HEK293 (cell line): ENCODE measurements around the gene HMGB1.

Experiments used
- CTCF ChIA-PET: fragments of 350-600 bp; formaldehyde crosslinking; extraction: SDS; loops from one replicate; lab custom pipeline; 2021; ENCODE audit warnings: antibody characterized with exemption; lab: Yijun Ruan, JAX
- POLR2A ChIA-PET: fragments of 300-600 bp; formaldehyde crosslinking; extraction: SDS; loops from one replicate; lab custom pipeline; 2020; ENCODE audit warnings: antibody characterized with exemption, inconsistent platforms; lab: Yijun Ruan, JAX
- H3K27ac ChIP-seq: fragments of 200-500 bp; sonication (Bioruptor generic); 2 replicates; pipeline ENCODE4 v1.5.1; 2014; ENCODE audit warnings: low read depth, low read length, control low read depth, inconsistent platforms; ENCODE audit errors: extremely low read depth
- H3K36me3 ChIP-seq, 2 experiments: fragments of 200-500 bp in 1 of 2; sonication (Bioruptor generic) in 1 of 2; 1 replicate in 1 of 2; 2 replicates in 1 of 2; pipeline ENCODE4 v1.5.1; 2014 to 2017; ENCODE audit warnings: inconsistent platforms in 2 of 2, low read length in 2 of 2; ENCODE audit not compliant: control insufficient read depth in 2 of 2, insufficient read depth in 1 of 2
- H3K4me1 ChIP-seq: fragments of 200-500 bp; sonication (Bioruptor generic); 2 replicates; pipeline ENCODE4 v1.5.1; 2014; ENCODE audit warnings: mild to moderate bottlenecking, low read length, inconsistent platforms; ENCODE audit not compliant: control insufficient read depth, insufficient read depth
- H3K4me3 ChIP-seq: 2 replicates; pipeline ENCODE4 v1.5.1; 2011; ENCODE audit warnings: low read depth, mild to moderate bottlenecking, control low read depth, low read length, moderate library complexity
- H3K9me3 ChIP-seq: fragments of 200-500 bp; sonication (Bioruptor generic); 2 replicates; pipeline ENCODE4 v1.5.1; 2014; ENCODE audit warnings: low read depth, low read length, inconsistent platforms; ENCODE audit not compliant: control insufficient read depth, insufficient read depth
- FEZF1 ChIP-seq: fragments of 450-650 bp; formaldehyde crosslinking; IDR thresholded peaks from 2 replicates; pipeline ENCODE4 v1.5.1; 2016; ENCODE audit warnings: missing biosample characterization, missing genetic modification characterization
- HOXD13 ChIP-seq: sonication (generic); formaldehyde crosslinking; IDR thresholded peaks from 2 replicates; pipeline ENCODE4 v1.8.0; 2022; ENCODE audit warnings: missing genetic modification reagents, borderline replicate concordance
- PRDM1 ChIP-seq: fragments of 450-650 bp; formaldehyde crosslinking; IDR thresholded peaks from 2 replicates; pipeline ENCODE4; 2016; ENCODE audit warnings: missing biosample characterization, missing genetic modification characterization
- PRDM10 ChIP-seq: fragments of 450-650 bp; formaldehyde crosslinking; IDR thresholded peaks from 2 replicates; pipeline ENCODE4 v1.5.1; 2016; ENCODE audit warnings: missing biosample characterization, missing genetic modification characterization
- TRIM28 ChIP-seq: IDR thresholded peaks from 2 replicates; pipeline ENCODE4 v1.6.1; 2011; ENCODE audit warnings: low read length, control low read depth, borderline replicate concordance
- ZBTB44 ChIP-seq: fragments of 450-650 bp; IDR thresholded peaks from 2 replicates; pipeline ENCODE4 v1.5.1; 2018; ENCODE audit warnings: missing biosample characterization, mild to moderate bottlenecking, missing genetic modification characterization
- ZNF138 ChIP-seq: fragments of 450-650 bp; formaldehyde crosslinking; IDR thresholded peaks from 2 replicates; pipeline ENCODE4 v1.5.1; 2016; ENCODE audit warnings: missing biosample characterization, missing genetic modification characterization, borderline replicate concordance
- ZNF169 ChIP-seq: fragments of 450-650 bp; formaldehyde crosslinking; IDR thresholded peaks from 2 replicates; pipeline ENCODE4 v1.5.1; 2016; ENCODE audit warnings: missing biosample characterization, missing genetic modification characterization
- ZNF175 ChIP-seq: fragments of 450-650 bp; formaldehyde crosslinking; IDR thresholded peaks from 2 replicates; pipeline ENCODE4 v1.5.1; 2016; ENCODE audit warnings: missing biosample characterization, missing genetic modification characterization
- ZNF26 ChIP-seq: fragments of 450-650 bp; formaldehyde crosslinking; IDR thresholded peaks from 2 replicates; pipeline ENCODE4 v1.5.1; 2016; ENCODE audit warnings: missing biosample characterization, missing genetic modification characterization
- ZNF416 ChIP-seq: fragments of 450-650 bp; formaldehyde crosslinking; IDR thresholded peaks from 2 replicates; pipeline ENCODE4 v1.5.1; 2016; ENCODE audit warnings: missing biosample characterization, missing genetic modification characterization
- ZNF426 ChIP-seq: fragments of 450-650 bp; formaldehyde crosslinking; IDR thresholded peaks from 2 replicates; pipeline ENCODE4 v1.5.1; 2017; ENCODE audit warnings: missing biosample characterization, missing genetic modification characterization, mild to moderate bottlenecking, inconsistent platforms, moderate library complexity
- ZNF488 ChIP-seq: fragments of 450-650 bp; formaldehyde crosslinking; IDR thresholded peaks from 2 replicates; pipeline ENCODE4 v1.5.1; 2016; ENCODE audit warnings: missing biosample characterization, missing genetic modification characterization
- ZNF521 ChIP-seq: fragments of 450-650 bp; formaldehyde crosslinking; IDR thresholded peaks from 2 replicates; pipeline ENCODE4 v1.5.1; 2017; ENCODE audit warnings: missing biosample characterization, mild to moderate bottlenecking, missing genetic modification characterization
- ZNF544 ChIP-seq: fragments of 450-650 bp; formaldehyde crosslinking; IDR thresholded peaks from 2 replicates; pipeline ENCODE4 v1.5.0; 2017; ENCODE audit warnings: missing biosample characterization, missing genetic modification characterization
- ZNF561 ChIP-seq: fragments of 450-650 bp; IDR thresholded peaks from 2 replicates; pipeline ENCODE4 v1.5.1; 2018; ENCODE audit warnings: missing biosample characterization, missing genetic modification characterization, borderline replicate concordance
- ZNF785 ChIP-seq: fragments of 450-650 bp; formaldehyde crosslinking; IDR thresholded peaks from 2 replicates; pipeline ENCODE4 v1.5.1; 2016; ENCODE audit warnings: missing biosample characterization, missing genetic modification characterization
- TF ChIP-seq, protein P1 (sequence below): fragments of 450-650 bp; formaldehyde crosslinking; IDR thresholded peaks from 2 replicates; pipeline ENCODE4 v1.5.1; 2016; ENCODE audit warnings: missing biosample characterization, missing genetic modification characterization

The HMGB1 gene

GRCh38 chr13:30442926-30443325 lies 22.8 kb downstream of the HMGB1 start (continued):
- TF ChIP-seq PRDM10 (tag by site-specific recombination) (no peak), ZNF544 (tag by site-specific recombination) (no peak), ZNF426 (tag by site-specific recombination) (no peak), ZNF138 (no peak), ZBTB44 (tag by site-specific recombination) (no peak), ZNF26 (tag by site-specific recombination) (no peak), ZNF488 (tag by site-specific recombination) (no peak), PRDM1 (tag by site-specific recombination) (no peak), HOXD13 (CRISPR knock-in tag) (no peak), ZNF521 (tag by site-specific recombination) (no peak)
- TF ChIP-seq, all 188 proteins: peak for 0

- Histone ChIP-seq H3K4me3 (no peak overlapping the region), H3K36me3 (no peaks in the 10 kb centered on the region), H3K9me3 (no peaks in the 10 kb centered on the region), H3K4me1 (no peaks in the 10 kb centered on the region), H3K27ac (no peak overlapping the region)
- ChIA-PET POLR2A (no interaction called here), CTCF (interaction anchor here (0.7 kb wide), 1 partner anchor 134 kb away, joined by 3 read pairs; no protein-coding TSS in a partner anchor)
- TF ChIP-seq, protein P1, sequence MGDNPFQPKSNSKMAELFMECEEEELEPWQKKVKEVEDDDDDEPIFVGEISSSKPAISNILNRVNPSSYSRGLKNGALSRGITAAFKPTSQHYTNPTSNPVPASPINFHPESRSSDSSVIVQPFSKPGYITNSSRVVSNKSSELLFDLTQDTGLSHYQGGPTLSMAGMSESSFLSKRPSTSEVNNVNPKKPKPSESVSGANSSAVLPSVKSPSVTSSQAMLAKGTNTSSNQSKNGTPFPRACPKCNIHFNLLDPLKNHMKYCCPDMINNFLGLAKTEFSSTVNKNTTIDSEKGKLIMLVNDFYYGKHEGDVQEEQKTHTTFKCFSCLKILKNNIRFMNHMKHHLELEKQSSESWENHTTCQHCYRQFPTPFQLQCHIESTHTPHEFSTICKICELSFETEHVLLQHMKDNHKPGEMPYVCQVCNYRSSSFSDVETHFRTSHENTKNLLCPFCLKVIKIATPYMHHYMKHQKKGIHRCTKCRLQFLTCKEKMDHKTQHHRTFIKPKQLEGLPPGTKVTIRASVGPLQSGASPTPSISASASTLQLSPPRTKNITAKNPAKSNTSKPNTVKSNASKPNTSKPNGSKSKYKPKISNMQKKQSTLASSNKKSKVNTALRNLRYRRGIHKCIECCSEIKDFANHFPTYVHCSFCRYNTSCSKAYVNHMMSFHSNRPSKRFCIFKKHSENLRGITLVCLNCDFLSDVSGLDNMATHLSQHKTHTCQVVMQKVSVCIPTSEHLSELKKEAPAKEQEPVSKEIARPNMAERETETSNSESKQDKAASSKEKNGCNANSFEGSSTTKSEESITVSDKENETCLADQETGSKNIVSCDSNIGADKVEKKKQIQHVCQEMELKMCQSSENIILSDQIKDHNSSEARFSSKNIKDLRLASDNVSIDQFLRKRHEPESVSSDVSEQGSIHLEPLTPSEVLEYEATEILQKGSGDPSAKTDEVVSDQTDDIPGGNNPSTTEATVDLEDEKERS (tag by site-specific recombination) = no peak
- no peak for TF ChIP-seq ZNF416
- TF ChIP-seq TRIM28 = no peak
- no peak for TF ChIP-seq ZNF169 (tag by site-specific recombination)
- TF ChIP-seq PRDM1 (tag by site-specific recombination) = no peak
- TF ChIP-seq FEZF1 (tag by site-specific recombination) = no peak
- no peak for TF ChIP-seq ZNF175 (tag by site-specific recombination)
- no peak for TF ChIP-seq ZNF785 (tag by site-specific recombination)
- no peak for TF ChIP-seq ZNF561 (tag by site-specific recombination)
These were observed 24.6 kb downstream of the HMGB1 start for GRCh38 chr13:30440910-30441703.
